Epithelial cell of esophagus (primary cell): ENCODE data around the gene PRDM16.

Experiments
- DNase-seq: peaks from one replicate; pipeline ENCODE4 v3.0.0; 2010; ENCODE audit warnings: low read depth
- H3K4me3 ChIP-seq: 2 replicates; pipeline ENCODE4 v1.5.1; 2011; ENCODE audit warnings: mild to moderate bottlenecking, low read length, control low read depth
- CTCF ChIP-seq: IDR thresholded peaks from 2 replicates; pipeline ENCODE4 v1.5.1; 2011; ENCODE audit warnings: low read depth, mild to moderate bottlenecking, low read length, control low read depth, inconsistent platforms; ENCODE audit not compliant: insufficient read depth; ENCODE audit errors: missing control alignments

PRDM16 gene

DNA sequence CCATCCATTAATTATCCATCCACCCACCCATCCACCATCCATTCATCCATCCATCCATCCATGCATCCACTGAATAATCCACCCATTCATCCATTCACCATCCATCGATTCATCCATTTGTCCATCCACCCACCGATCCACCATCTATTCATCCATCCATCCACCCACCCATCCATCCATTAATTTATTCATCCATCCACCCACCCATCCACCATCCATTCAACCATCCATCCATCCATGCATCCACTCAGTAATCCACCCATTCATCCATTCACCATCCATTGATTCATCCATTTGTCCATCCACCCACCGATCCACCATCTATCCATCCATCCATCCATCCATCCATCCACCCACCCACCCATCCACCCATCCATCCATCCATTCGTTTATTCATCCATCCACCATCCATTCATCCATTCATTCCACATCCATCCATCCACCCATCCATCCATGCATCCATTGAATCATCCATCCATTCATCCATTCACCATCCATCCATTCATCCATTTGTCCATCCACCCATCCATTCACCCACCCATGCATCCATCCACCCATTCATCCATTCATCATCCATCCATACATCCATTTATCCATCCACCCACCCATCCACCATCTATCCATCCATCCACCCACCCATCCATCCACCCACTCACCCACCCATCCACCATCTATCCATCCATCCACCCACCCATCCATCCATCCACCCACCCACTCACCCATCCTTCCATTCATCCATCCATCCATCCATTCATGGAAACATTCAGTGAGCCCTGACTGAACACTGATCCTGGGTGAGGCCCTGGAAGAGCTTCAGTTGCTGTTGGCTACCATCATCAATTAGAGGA, 302.1 kb downstream of the PRDM16 start:
- no peak for TF ChIP-seq CTCF
- DNase-seq = no peak
- H3K4me3 ChIP-seq = no peak overlapping the region

- H3K4me3 ChIP-seq = no peak overlapping the region
- no peak for TF ChIP-seq CTCF
- no peak for DNase-seq
Observed at GRCh38 chr1:3372317-3372716, 303.3 kb downstream of the PRDM16 start.

DNA sequence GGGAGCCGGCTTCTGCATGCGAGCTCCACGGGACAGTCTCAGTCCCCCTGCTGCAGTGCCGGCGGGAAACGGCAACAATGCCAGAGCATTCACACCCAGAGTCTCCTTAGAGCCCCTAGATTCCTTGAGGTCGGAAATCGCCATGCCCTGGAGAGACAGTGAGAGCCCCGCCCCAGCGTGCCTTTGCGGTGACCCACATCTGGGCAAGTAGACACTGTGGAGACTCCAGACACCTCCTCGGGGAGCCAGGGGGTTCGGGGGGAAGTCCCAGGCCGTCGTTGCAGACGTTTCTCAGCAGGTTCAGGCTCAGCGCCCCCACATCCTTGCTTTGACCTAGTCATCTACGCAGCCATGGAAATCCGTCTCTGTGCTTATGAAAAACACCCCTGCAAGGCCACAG, 304.2 kb downstream of the PRDM16 start:
- no peak for DNase-seq
- TF ChIP-seq CTCF = no peak
- H3K4me3 ChIP-seq = no peak overlapping the region

DNA sequence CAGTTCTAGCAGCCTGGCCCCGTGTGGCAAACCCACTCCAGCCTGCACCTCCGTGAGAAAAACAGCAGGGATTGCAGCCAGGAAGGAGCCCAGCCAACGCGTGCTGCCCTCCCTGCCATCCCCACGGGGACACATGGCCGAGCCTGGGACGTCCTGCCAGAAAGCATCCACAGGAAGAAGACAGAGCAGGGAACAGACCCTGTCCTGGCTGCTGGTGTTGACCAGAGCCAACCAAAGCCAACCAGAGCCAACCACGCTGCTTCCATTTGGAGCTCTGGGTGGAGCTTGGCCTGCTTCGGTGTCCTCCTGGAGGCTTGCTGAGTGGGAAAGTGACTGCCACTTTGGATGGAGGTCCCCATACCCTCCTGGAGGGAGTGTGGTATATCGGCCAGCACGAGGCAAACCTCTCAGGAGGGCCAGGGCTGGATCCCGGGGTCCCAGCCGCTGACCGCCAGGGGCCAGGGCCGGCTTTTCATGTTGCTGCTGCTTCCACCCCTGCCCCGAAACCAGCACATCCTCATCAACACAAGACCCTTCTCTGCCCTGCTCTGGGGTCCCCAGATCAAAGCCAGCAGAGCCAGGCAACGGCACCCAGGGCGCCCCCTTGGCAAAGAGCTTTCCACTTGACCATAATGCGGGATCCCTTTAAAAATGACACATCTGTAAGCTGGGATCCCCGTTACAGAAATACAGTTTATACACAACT, 304.9 kb downstream of the PRDM16 start:
- DNase-seq = no peak
- TF ChIP-seq CTCF = no peak
- no peak overlapping the region for H3K4me3 ChIP-seq

- TF ChIP-seq CTCF = no peak
- no peak overlapping the region for H3K4me3 ChIP-seq
- DNase-seq = no peak
Observed at GRCh38 chr1:3375245-3375644, 306.2 kb downstream of the PRDM16 start.

DNA sequence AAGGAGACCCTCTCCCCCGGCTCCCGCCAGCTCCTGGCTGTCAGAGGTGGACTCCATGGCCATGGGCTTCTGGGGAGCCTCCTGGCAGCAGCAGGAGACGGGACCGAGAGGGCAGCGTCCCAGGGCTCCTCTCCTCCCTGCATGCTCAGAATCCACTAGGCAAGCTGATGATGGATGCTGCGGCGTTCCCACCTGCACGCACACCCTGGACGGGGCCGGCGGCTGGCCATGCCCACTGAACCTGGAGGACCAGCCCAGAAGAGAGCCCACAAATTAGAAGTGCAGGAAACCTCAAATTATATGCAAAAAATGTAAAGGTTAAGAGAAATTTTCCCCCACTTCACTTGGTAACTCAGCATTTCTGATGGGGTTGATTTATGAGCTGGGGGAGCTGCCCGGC, 308.2 kb downstream of the PRDM16 start:
- H3K4me3 ChIP-seq = no peak overlapping the region
- TF ChIP-seq CTCF = no peak
- no peak for DNase-seq
